Ishikawa (cell line): ENCODE data around the gene PIEZO1.

Experiments
- CEBPB ChIP-seq: IDR thresholded peaks from 2 replicates; pipeline ENCODE4 v1.6.1; 2012
- CREB1 ChIP-seq: IDR thresholded peaks from 2 replicates; pipeline ENCODE4 v1.6.1; 2012; ENCODE audit warnings: low read depth
- EGR1 ChIP-seq: IDR thresholded peaks from 2 replicates; pipeline ENCODE4 v1.6.1; 2012
- EP300 ChIP-seq: IDR thresholded peaks from 2 replicates; pipeline ENCODE4 v1.6.1; 2012; ENCODE audit warnings: borderline replicate concordance
- FOXM1 ChIP-seq: IDR thresholded peaks from 2 replicates; pipeline ENCODE4 v1.6.1; 2012; ENCODE audit warnings: low read depth, borderline replicate concordance
- MAX ChIP-seq: IDR thresholded peaks from 2 replicates; pipeline ENCODE4 v1.6.1; 2012
- NFIC ChIP-seq: IDR thresholded peaks from 2 replicates; pipeline ENCODE4 v1.6.1; 2012
- RAD21 ChIP-seq: IDR thresholded peaks from 2 replicates; pipeline ENCODE4 v1.6.1; 2012; ENCODE audit warnings: low read depth
- REST ChIP-seq: IDR thresholded peaks from 2 replicates; pipeline ENCODE4 v1.6.1; 2012; ENCODE audit warnings: low read depth, mild to moderate bottlenecking
- TAF1 ChIP-seq: IDR thresholded peaks from 2 replicates; pipeline ENCODE4 v1.6.1; 2012; ENCODE audit warnings: low read depth, mild to moderate bottlenecking
- TCF12 ChIP-seq: IDR thresholded peaks from 2 replicates; pipeline ENCODE4 v1.6.1; 2012; ENCODE audit warnings: low read depth
- TEAD4 ChIP-seq: IDR thresholded peaks from 2 replicates; pipeline ENCODE4 v1.6.1; 2012
- USF1 ChIP-seq: IDR thresholded peaks from 2 replicates; pipeline ENCODE4 v1.6.1; 2012
- YY1 ChIP-seq: IDR thresholded peaks from 2 replicates; pipeline ENCODE4 v1.6.1; 2012; ENCODE audit warnings: low read depth
- ZBTB7A ChIP-seq: IDR thresholded peaks from 2 replicates; pipeline ENCODE4 v1.6.1; 2012; ENCODE audit warnings: low read depth

Gene PIEZO1

GRCh38 chr16:88806491-88807111 is 21.6 kb upstream of the PIEZO1 start:
- TF ChIP-seq USF1 (no peak), CREB1 (no peak), FOXM1 (no peak), TCF12 (no peak), EGR1 (no peak), EP300 (no peak), NFIC (no peak), TAF1 (no peak), ZBTB7A (no peak), TEAD4 (no peak), CEBPB (no peak), MAX (no peak)

GRCh38 chr16:88805887-88806393 is 20.9 kb upstream of the PIEZO1 start:
- TF ChIP-seq EGR1 (no peak), TCF12 (no peak), TEAD4 (no peak), MAX (no peak), CREB1 (no peak), REST (no peak), YY1 (no peak), FOXM1 (no peak), NFIC (no peak), USF1 (no peak), TAF1 (no peak), EP300 (no peak), CEBPB (no peak), RAD21 (no peak), ZBTB7A (no peak)

- no peak for TF ChIP-seq CREB1
- TF ChIP-seq EP300 = no peak
- no peak for TF ChIP-seq EGR1
- no peak for TF ChIP-seq REST
- no peak for TF ChIP-seq FOXM1
- no peak for TF ChIP-seq USF1
- no peak for TF ChIP-seq MAX
- no peak for TF ChIP-seq RAD21
- TF ChIP-seq TCF12 = no peak
- no peak for TF ChIP-seq ZBTB7A
- TF ChIP-seq TEAD4 = no peak
These were observed 20.3 kb upstream of the PIEZO1 start for GRCh38 chr16:88805340-88805715.

- TF ChIP-seq CEBPB = no peak
- 0 out of 2 replicates have a peak, but pooled peaks have one; percentile 7 for TF ChIP-seq ZBTB7A
These were observed 19.7 kb upstream of the PIEZO1 start for GRCh38 chr16:88804552-88805339.

- no peak for TF ChIP-seq TEAD4
- TF ChIP-seq TCF12 = no peak
- TF ChIP-seq ZBTB7A = no peak
- TF ChIP-seq EGR1 = no peak
- TF ChIP-seq RAD21 = no peak
These were observed 19.1 kb upstream of the PIEZO1 start for GRCh38 chr16:88804173-88804551.
